Upper lobe of left lung (tissue), 6 donors: ENCODE measurements around the gene TTC23. TPM values are rescaled to one million over a fixed set of nuclear protein-coding genes. Genes with fewer than 3 reads are reported as not detected.

Experiments used
- ATAC-seq, 2 donors: fragments of 200-7000 bp; cut with Tn5 transposase; one replicate each; pipeline ENCODE4 v1.9.1; 2022; ENCODE audit warnings: mild to moderate bottlenecking in 2 of 2, moderate library complexity in 2 of 2; ENCODE audit not compliant: low FRiP score in 2 of 2
- DNase-seq, 2 donors: peaks; one replicate each; pipeline ENCODE4 v3.0.0-alpha.2; 2019 to 2020
- H3K27ac ChIP-seq, 4 donors: fragments of 200-600 bp; sonication (generic); one replicate each; pipeline ENCODE4 v1.5.1; 2016 to 2019
- H3K27me3 ChIP-seq, 4 donors: fragments of 200-600 bp; sonication (generic); one replicate each; pipeline ENCODE4 v1.5.1; 2017 to 2019
- H3K36me3 ChIP-seq, 4 donors: fragments of 200-600 bp; sonication (generic); one replicate each; pipeline ENCODE4 v1.5.1; 2016 to 2019
- H3K4me1 ChIP-seq, 4 donors: fragments of 200-600 bp; sonication (generic); one replicate each; pipeline ENCODE4 v1.5.1; 2018 to 2019
- H3K4me3 ChIP-seq, 4 donors: fragments of 200-600 bp; sonication (generic); one replicate each; pipeline ENCODE4 v1.5.1; 2017 to 2019; ENCODE audit warnings: mild to moderate bottlenecking in 2 of 4, moderate library complexity in 1 of 4
- H3K9me3 ChIP-seq, 4 donors: fragments of 200-600 bp; sonication (generic); one replicate each; pipeline ENCODE4 v1.5.1; 2018 to 2019
- EP300 ChIP-seq, 4 donors: sonication (generic); formaldehyde crosslinking; IDR thresholded peaks; one replicate each; pipeline ENCODE4 v1.5.1; 2017; ENCODE audit warnings: antibody characterized with exemption in 4 of 4, control low read depth in 2 of 4
- POLR2A ChIP-seq, 4 donors: fragments of 450-650 bp; IDR thresholded peaks; one replicate each; pipeline ENCODE4 v1.5.1; 2016 to 2017; ENCODE audit warnings: antibody characterized with exemption in 4 of 4, mild to moderate bottlenecking in 2 of 4
- POLR2AphosphoS5 ChIP-seq, 2 donors: sonication (generic); formaldehyde crosslinking; IDR thresholded peaks; one replicate each; pipeline ENCODE4 v1.5.1; 2017; ENCODE audit warnings: antibody characterized with exemption in 2 of 2
- WGBS, 2 donors: methylation state at CpG; one replicate each; pipeline ENCODE4 v1.1.5; 2017 to 2018; 5-methylcytosine and 5-hydroxymethylcytosine counted together
- total RNA-seq, 6 donors: library from RNA; depleted of rRNA in 4 of 6; stranded (reverse); fragments of >200 nt in 4 of 6; gene quantifications; one replicate each; pipeline versions ENCODE4 v1.1.0 to v1.2.1, GENCODE V29; 2016 to 2021
- TF ChIP-seq, protein P1 (sequence below), 6 experiments: fragments of 450-650 bp in 4 of 6; fragments of 200-600 bp in 2 of 6; sonication (generic) in 2 of 6; IDR thresholded peaks; one replicate each; pipeline ENCODE4 v1.5.1; 2016 to 2019; ENCODE audit warnings: antibody characterized with exemption in 6 of 6
- donor health status: DM: no; HTN: no; CAD: no; lungs with moderate emphysema.
- donor health status: DM: no; HTN: yes; CAD: no; lungs with severe emphysema.

Gene TTC23
- total RNA-seq, 6 donors from 2014 or later: 6.2 to 28.0 (median 15.3) TPM

DNA sequence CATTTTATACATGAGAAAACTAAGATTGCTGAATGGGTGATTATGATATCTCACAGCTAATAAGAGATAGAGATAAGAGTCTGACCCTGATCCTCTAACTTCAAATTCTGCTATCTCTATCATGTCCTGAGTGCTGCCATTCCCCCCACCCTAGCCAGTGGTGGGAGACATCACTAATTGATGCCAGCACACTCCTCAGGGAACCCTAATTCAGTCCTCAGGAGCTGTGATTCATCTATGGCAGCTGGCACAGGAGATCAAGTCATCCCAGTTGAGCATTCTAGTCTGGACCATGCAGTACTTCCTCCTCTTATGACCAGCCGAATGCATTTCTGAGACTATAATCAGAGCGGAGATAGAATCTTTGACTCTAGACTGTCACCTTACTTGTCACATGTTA lies 72.6 kb downstream of the TTC23 start:
- Histone ChIP-seq H3K36me3 (peaks cover 0 to 3% (median 1%) of the 10 kb centered on the region in 4 donors), H3K4me3 (no peak overlapping the region), H3K27me3 (no peaks in the 10 kb centered on the region), H3K27ac (no peak overlapping the region), H3K9me3 (no peaks in the 10 kb centered on the region), H3K4me1 (peaks cover 2 to 11% (median 6%) of the 10 kb centered on the region in 4 donors)
- DNase-seq (no peak), ATAC-seq (no peak)
- WGBS, 2 donors: 84 to 89% methylated on average over 2 of the region's 2 CpGs
- TF ChIP-seq, protein P1, sequence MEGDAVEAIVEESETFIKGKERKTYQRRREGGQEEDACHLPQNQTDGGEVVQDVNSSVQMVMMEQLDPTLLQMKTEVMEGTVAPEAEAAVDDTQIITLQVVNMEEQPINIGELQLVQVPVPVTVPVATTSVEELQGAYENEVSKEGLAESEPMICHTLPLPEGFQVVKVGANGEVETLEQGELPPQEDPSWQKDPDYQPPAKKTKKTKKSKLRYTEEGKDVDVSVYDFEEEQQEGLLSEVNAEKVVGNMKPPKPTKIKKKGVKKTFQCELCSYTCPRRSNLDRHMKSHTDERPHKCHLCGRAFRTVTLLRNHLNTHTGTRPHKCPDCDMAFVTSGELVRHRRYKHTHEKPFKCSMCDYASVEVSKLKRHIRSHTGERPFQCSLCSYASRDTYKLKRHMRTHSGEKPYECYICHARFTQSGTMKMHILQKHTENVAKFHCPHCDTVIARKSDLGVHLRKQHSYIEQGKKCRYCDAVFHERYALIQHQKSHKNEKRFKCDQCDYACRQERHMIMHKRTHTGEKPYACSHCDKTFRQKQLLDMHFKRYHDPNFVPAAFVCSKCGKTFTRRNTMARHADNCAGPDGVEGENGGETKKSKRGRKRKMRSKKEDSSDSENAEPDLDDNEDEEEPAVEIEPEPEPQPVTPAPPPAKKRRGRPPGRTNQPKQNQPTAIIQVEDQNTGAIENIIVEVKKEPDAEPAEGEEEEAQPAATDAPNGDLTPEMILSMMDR (IDR thresholded peaks at IDR 0.05): no peak
- TF ChIP-seq POLR2AphosphoS5 (IDR thresholded peaks at IDR 0.05) (no peak), POLR2A (IDR thresholded peaks at IDR 0.05) (no peak), EP300 (IDR thresholded peaks at IDR 0.05) (no peak)

DNA sequence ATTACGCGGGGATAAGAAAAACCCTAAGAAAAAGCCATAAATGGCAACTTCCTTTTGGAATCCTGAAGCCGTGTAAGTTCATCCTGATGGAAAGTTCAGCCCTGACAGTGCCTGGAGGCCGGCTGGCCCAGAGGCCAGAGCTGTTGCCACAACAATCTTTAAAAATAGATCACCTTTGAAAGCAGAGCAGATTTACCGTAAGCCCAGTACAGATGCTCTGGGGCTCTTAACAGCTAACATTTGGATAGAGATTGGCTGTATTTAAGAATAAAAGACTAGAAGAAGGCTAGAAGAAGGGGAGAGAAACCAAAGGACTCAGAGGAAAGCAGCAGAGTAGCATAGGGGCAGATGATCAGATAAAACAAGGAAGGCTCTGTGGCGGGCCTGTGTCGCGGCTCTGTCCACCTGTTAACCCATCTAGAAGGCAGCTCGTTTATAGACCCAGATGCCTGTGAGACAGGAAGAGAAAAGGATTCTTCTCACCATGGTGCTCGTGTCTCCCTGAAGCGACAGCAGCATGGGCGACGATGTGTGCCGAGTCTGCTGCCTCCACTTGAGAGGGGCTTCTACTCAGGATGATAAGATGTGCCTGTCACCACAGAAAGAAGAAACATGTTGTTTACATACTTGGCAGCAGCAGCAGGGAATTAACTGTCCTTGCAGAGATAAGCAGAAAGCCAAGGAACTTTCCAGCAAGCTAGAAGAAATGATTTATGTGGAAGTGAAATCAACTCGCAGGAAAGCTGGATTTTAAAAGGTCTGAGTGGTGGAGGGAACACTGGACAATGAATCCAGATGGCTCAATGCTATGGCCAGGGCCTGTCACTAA lies 74.6 kb downstream of the TTC23 start:
- Histone ChIP-seq H3K27ac (peak overlapping the region in 1 of 4 donors; percentile 6), H3K9me3 (no peaks in the 10 kb centered on the region), H3K27me3 (no peaks in the 10 kb centered on the region), H3K4me3 (no peak overlapping the region), H3K4me1 (peaks cover 0 to 6% (median 4%) of the 10 kb centered on the region in 4 donors), H3K36me3 (peaks cover 0 to 9% (median 2%) of the 10 kb centered on the region in 4 donors)
- ATAC-seq (no peak), DNase-seq (no peak)
- 63 to 65% methylated on average over 15 of the region's 15 CpGs for WGBS, 2 donors
- TF ChIP-seq POLR2AphosphoS5 (IDR thresholded peaks at IDR 0.05): no peak
- TF ChIP-seq POLR2A (IDR thresholded peaks at IDR 0.05): no peak
- TF ChIP-seq EP300 (IDR thresholded peaks at IDR 0.05): no peak
- TF ChIP-seq, protein P1 (IDR thresholded peaks at IDR 0.05): no peak

DNA sequence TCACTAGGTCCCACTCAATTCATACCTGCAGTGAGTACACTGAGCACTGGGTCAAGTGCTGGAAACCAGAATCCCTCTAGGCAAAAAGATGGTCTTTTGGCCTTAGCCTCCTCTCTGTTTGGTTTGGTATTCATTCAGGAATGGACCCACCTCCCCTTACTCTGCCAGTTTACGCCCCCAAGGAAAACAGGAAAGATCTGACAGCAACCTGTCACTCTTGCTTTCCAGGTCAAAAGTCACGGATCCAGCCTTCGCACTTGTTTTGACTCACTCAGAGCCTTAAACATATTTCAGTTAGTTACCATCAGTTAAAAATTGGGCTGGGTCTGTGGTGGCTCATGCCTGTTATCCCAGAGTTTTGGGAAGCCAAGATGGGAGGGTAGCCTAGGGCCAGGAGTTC lies 76.4 kb downstream of the TTC23 start:
- DNase-seq (no peak), ATAC-seq (no peak)
- Histone ChIP-seq H3K36me3 (peaks cover 0 to 9% (median 2%) of the 10 kb centered on the region in 4 donors), H3K27ac (no peak overlapping the region), H3K4me3 (no peak overlapping the region), H3K4me1 (peaks cover 0 to 6% (median 4%) of the 10 kb centered on the region in 4 donors), H3K9me3 (no peaks in the 10 kb centered on the region), H3K27me3 (no peaks in the 10 kb centered on the region)
- TF ChIP-seq, protein P1 (IDR thresholded peaks at IDR 0.05): no peak
- TF ChIP-seq EP300 (IDR thresholded peaks at IDR 0.05): no peak
- WGBS, 2 donors: 94 to 96% methylated on average over 3 of the region's 3 CpGs

DNA sequence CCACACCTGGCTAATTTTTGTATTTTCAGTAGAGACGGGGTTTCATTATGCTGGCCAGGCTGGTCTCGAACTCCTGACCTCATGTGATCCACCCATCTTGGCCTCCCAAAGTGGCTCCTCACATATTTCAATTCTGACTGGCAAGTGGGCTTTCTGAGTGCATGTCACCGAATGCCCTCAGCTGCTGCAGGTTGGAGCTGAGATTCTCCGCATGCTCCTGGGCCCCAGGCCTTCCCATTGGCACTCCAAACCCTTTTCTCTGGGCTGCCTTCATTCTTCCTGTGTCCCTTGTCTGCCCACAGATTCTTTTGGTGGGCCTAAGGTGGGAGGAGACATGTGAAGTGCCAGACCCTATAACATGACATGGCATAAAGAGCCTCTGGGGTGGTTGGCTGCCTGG lies 77.2 kb downstream of the TTC23 start:
- 92 to 96% methylated on average over 4 of the region's 4 CpGs for WGBS, 2 donors
- ATAC-seq: no peak
- Histone ChIP-seq H3K4me1 (peaks cover 0 to 6% (median 4%) of the 10 kb centered on the region in 4 donors), H3K27me3 (no peaks in the 10 kb centered on the region), H3K27ac (no peak overlapping the region), H3K9me3 (no peaks in the 10 kb centered on the region), H3K4me3 (no peak overlapping the region), H3K36me3 (peaks cover 0 to 9% (median 2%) of the 10 kb centered on the region in 4 donors)
- no peak for DNase-seq
- TF ChIP-seq, protein P1 (IDR thresholded peaks at IDR 0.05): no peak
- TF ChIP-seq POLR2AphosphoS5 (IDR thresholded peaks at IDR 0.05) (no peak), EP300 (IDR thresholded peaks at IDR 0.05) (no peak), POLR2A (IDR thresholded peaks at IDR 0.05) (no peak)
